K562 (cell line): ENCODE results near the gene CNNM4. TPM values are rescaled to one million over a fixed set of nuclear protein-coding genes. Genes with fewer than 3 reads are reported as not detected.
A peak's percentile ranks its signal among the peaks of the same experiment; 100 is the strongest.

Experiments used
- ATAC-seq: fragments of 200-7000 bp; cut with Tn5 transposase; 3 replicates; pipeline ENCODE4 v1.9.1; 2020; ENCODE audit warnings: moderate library complexity
- BruUV-seq: library from RNA; stranded (reverse); fragments of 400-500 nt; replicated peaks from 2 replicates; lab custom pipeline; 2021; lab: Mats Ljungman, UMichigan
- CTCF ChIA-PET: fragments of 300-600 bp; formaldehyde crosslinking; extraction: SDS; loops from one replicate; lab custom pipeline; 2021; ENCODE audit warnings: low intra/inter-chr PET ratio; lab: Yijun Ruan, JAX
- POLR2A ChIA-PET: fragments of 300-600, 350-650 bp; sonication (Branson Sonifier 250); formaldehyde crosslinking; extraction: SDS; loops from one replicate; lab custom pipeline; 2021; ENCODE audit warnings: antibody characterized with exemption, inconsistent platforms; lab: Yijun Ruan, JAX
- DNase-seq, 4 experiments: peaks; one replicate each; pipeline versions ENCODE4 v3.0.0 to v3.0.0-alpha.2; 2011 to 2018; ENCODE audit warnings: low spot score in 3 of 4, mixed read lengths in 3 of 4; ENCODE audit errors: extremely low read depth in 1 of 4
- FAIRE-seq: peaks from 2 replicates; lab custom pipeline; 2011; peaks lifted over from hg19 to GRCh38; lab: Jason Lieb, UNC
- H2AFZ ChIP-seq: 2 replicates; pipeline ENCODE4 v1.6.0; 2011; ENCODE audit warnings: low read depth, low read length, control low read depth, inconsistent platforms
- H3K27ac ChIP-seq: fragments of 200-600 bp; 3 replicates; pipeline ENCODE4 v1.8.0; 2011; ENCODE audit warnings: low read depth, mild to moderate bottlenecking, control low read depth, inconsistent platforms, low read length, moderate library complexity, mixed read lengths; ENCODE audit errors: extremely low read depth
- H3K27me3 ChIP-seq, 2 experiments: fragments of 300-600 bp in 1 of 2; 2 replicates in 1 of 2; 3 replicates in 1 of 2; pipeline versions ENCODE4 v1.6.0 to v1.8.0; 2011; ENCODE audit warnings: inconsistent platforms in 2 of 2, low read length in 2 of 2, mild to moderate bottlenecking in 1 of 2, mixed read lengths in 1 of 2, moderate library complexity in 1 of 2; ENCODE audit not compliant: control insufficient read depth in 2 of 2, insufficient read depth in 2 of 2
- H3K36me3 ChIP-seq: fragments of 300-600 bp; 3 replicates; pipeline ENCODE4 v1.8.0; 2011; ENCODE audit warnings: mild to moderate bottlenecking, low read length, inconsistent platforms; ENCODE audit not compliant: control insufficient read depth, insufficient read depth
- H3K4me1 ChIP-seq, 2 experiments: fragments of 200-600 bp in 1 of 2; replicated peaks in 1 of 2; 2 replicates in 1 of 2; 3 replicates in 1 of 2; pipeline versions ENCODE4 v1.5.1 to v1.8.0; 2011; ENCODE audit warnings: inconsistent platforms in 2 of 2, low read length in 2 of 2, mild to moderate bottlenecking in 1 of 2, mixed read lengths in 1 of 2, moderate library complexity in 1 of 2; ENCODE audit not compliant: control insufficient read depth in 2 of 2, insufficient read depth in 2 of 2
- H3K4me2 ChIP-seq: 2 replicates; pipeline ENCODE4 v1.6.1; 2011; ENCODE audit warnings: low read length, control low read depth, inconsistent platforms, mixed read lengths; ENCODE audit not compliant: insufficient read depth
- H3K4me3 ChIP-seq: fragments of 200-600 bp; sonication (generic), shearing (Covaris generic); 2 replicates; pipeline ENCODE4 v1.5.1; 2016; ENCODE audit warnings: control low read depth, inconsistent platforms
- H3K79me2 ChIP-seq: fragments of 200-600 bp; 3 replicates; pipeline ENCODE4 v1.8.0; 2011; ENCODE audit warnings: low read length, inconsistent platforms; ENCODE audit not compliant: control insufficient read depth, insufficient read depth
- H3K9ac ChIP-seq, 2 experiments: 2 replicates each; pipeline versions ENCODE4 v1.6.0 to v1.6.1; 2011; ENCODE audit warnings: low read depth in 2 of 2, low read length in 2 of 2, control low read depth in 1 of 2, inconsistent platforms in 1 of 2, mild to moderate bottlenecking in 1 of 2, mixed read lengths in 1 of 2; ENCODE audit not compliant: insufficient read depth in 1 of 2
- H3K9me1 ChIP-seq: one replicate; pipeline ENCODE4 v1.6.0; 2011; ENCODE audit warnings: inconsistent platforms, mild to moderate bottlenecking, low read length, moderate library complexity; ENCODE audit not compliant: control insufficient read depth, insufficient read depth
- H3K9me3 ChIP-seq: replicated peaks from 2 replicates; pipeline ENCODE4 v1.5.1; 2011; ENCODE audit warnings: low read depth, low read length, inconsistent platforms; ENCODE audit not compliant: control insufficient read depth, insufficient read depth
- H4K20me1 ChIP-seq: replicated peaks from 2 replicates; pipeline ENCODE4 v1.6.1; 2011; ENCODE audit warnings: low read length, inconsistent platforms, mixed read lengths; ENCODE audit not compliant: control insufficient read depth, insufficient read depth
- CBX8 ChIP-seq: fragments of 200-600 bp; sonication (generic); IDR thresholded peaks from 2 replicates; pipeline ENCODE4 v1.6.1; 2012; ENCODE audit warnings: borderline replicate concordance, mixed run types, low read depth, mild to moderate bottlenecking, moderate library complexity, mixed read lengths, low read length, control low read depth, inconsistent platforms; ENCODE audit not compliant: poor library complexity, severe bottlenecking; ENCODE audit errors: extremely low read depth
- MAFF ChIP-seq: IDR thresholded peaks from 2 replicates; pipeline ENCODE4 v1.6.1; 2012; ENCODE audit warnings: low read length, improper control_type of control experiment
- RB1 ChIP-seq: fragments of 450-650 bp; IDR thresholded peaks from 2 replicates; pipeline ENCODE4 v1.6.1; 2017; ENCODE audit warnings: low read depth, mild to moderate bottlenecking
- VEZF1 ChIP-seq: fragments of 200-800 bp; sonication (Bioruptor generic); IDR thresholded peaks from 2 replicates; pipeline ENCODE4 v1.6.1; 2017; ENCODE audit warnings: missing genetic modification characterization, missing compliant biosample characterization
- WGBS: fragments of 100-300 bp; shearing (Covaris generic); methylation state at CpG from one replicate; pipeline ENCODE4 v1.1.6; 2016; ENCODE audit warnings: low coverage, mixed read lengths; ENCODE audit not compliant: insufficient coverage; ENCODE audit errors: missing lambda C conversion rate; 5-methylcytosine and 5-hydroxymethylcytosine counted together
- in situ Hi-C: fragments of 300-500 bp; cut with MboI; formaldehyde crosslinking; loops from 4 replicates; pipeline ENCODE4 v1.15.0; 2018; ENCODE audit warnings: inconsistent platforms, mixed read lengths
- intact Hi-C: fragments of 100-400 bp; cut with micrococcal nuclease; formaldehyde crosslinking; loops from 2 replicates; pipeline ENCODE4 v1.14.2; 2022
- polyA plus RNA-seq, 8 experiments: library from polyadenylated mRNA; depleted of rRNA in 4 of 8; stranded (reverse) in 5 of 8; unstranded in 3 of 8; fragments of >200 nt; fragmentation: Nextera tagmentation in 2 of 8; fragmentation: Illumina TruSeq in 1 of 8; extraction: Ambion mirVana in 2 of 8; extraction: Trizol in 1 of 8; gene quantifications; 2 replicates each; pipeline versions ENCODE4 v1.2.1 to v1.2.3, GENCODE V29; 2011 to 2014; ENCODE audit warnings: inconsistent platforms in 1 of 8, missing spikeins in 1 of 8
- total RNA-seq, 7 experiments: library from RNA; depleted of rRNA in 6 of 7; stranded (reverse); fragments of >200 nt in 6 of 7; fragmentation: Illumina TruSeq in 2 of 7; extraction: Trizol in 2 of 7; gene quantifications; 2 replicates each; pipeline versions ENCODE4 v1.2.1 to v1.2.3, GENCODE V29; 2011 to 2021; ENCODE audit warnings: low replicate concordance in 1 of 7

Gene CNNM4
- total and polyA plus RNA-seq, 9 of the 15 experiments (the other 6 are each of a cell fraction or from before 2014, with no cell fraction given) = 0.96 to 6.3 (median 2.8) TPM

- no peak for TF ChIP-seq CBX8
These were observed 3.0 kb downstream of the CNNM4 start (continued) for GRCh38 chr2:96763511-96764252.

- WGBS = 24% methylated on average over 8 of the region's 8 CpGs
- Histone ChIP-seq H3K9me1 (peaks cover 7% of the 10 kb centered on the region), H4K20me1 (peaks cover 5% of the 10 kb centered on the region; the same call in 1 of the 2 replicates), H3K79me2 (peaks cover 35% of the 10 kb centered on the region), H3K4me3 (peak overlapping the region; percentile 54), H3K9ac (peak overlapping the region; percentile 42 to 100), H3K9me3 (no peaks in the 10 kb centered on the region), H3K27ac (peak overlapping the region; percentile 49; the same call in 2 of the 3 replicates), H3K27me3 (no peaks in the 10 kb centered on the region; a peak in 1 of 5 replicates), H3K4me1 (peaks cover 26 to 45% of the 10 kb centered on the region in 2 experiments), H3K36me3 (no peaks in the 10 kb centered on the region), H2AFZ (peak overlapping the region; percentile 79), H3K4me2 (peak overlapping the region; percentile 99)
- FAIRE-seq (no peak), DNase-seq (peak in 2 of 4 experiments; percentile 34 to 37), ATAC-seq (peak; percentile 15)
- ChIA-PET CTCF (interaction anchor here (1.1 to 1.4 kb wide), 2 partner anchors 162 to 210 kb away, joined by 3 read pairs; no protein-coding TSS in a partner anchor), POLR2A (interaction anchor here (0.6 to 1.2 kb wide), 4 partner anchors 39 to 127 kb away, joined by 3 to 4 read pairs (median 3); no protein-coding TSS in a partner anchor)
- TF ChIP-seq VEZF1 (CRISPR knock-in tag) = peak; percentile 48; the same call in 1 of the 2 replicates
- TF ChIP-seq RB1 = 0 out of 2 replicates have a peak, but pooled peaks have one; percentile 18
- no peak for TF ChIP-seq MAFF
- in situ Hi-C loops = no loop called here
- intact Hi-C loops = loop anchor here (5.0 kb wide), 3 partner anchors 53 to 212 kb away; partner anchors contain the start of genes CNNM3 and KANSL3
- BruUV-seq = no TSS peak
These were observed 3.5 kb downstream of the CNNM4 start for GRCh38 chr2:96764253-96764637.
